Esophagus muscularis mucosa (tissue), 4 donors: ENCODE data around the gene RAD51B.

Experiments used
- EP300 ChIP-seq: sonication (generic); formaldehyde crosslinking; IDR thresholded peaks from one replicate; pipeline ENCODE4 v1.6.1; 2017; ENCODE audit warnings: antibody characterized with exemption
- POLR2A ChIP-seq: fragments of 450-650 bp; IDR thresholded peaks from one replicate; pipeline ENCODE4 v1.6.1; 2017; ENCODE audit warnings: antibody characterized with exemption, moderate library complexity, mild to moderate bottlenecking, low read depth
- POLR2AphosphoS5 ChIP-seq, 2 donors: sonication (generic); formaldehyde crosslinking; IDR thresholded peaks; one replicate each; pipeline ENCODE4 v1.6.1; 2017; ENCODE audit warnings: antibody characterized with exemption in 2 of 2
- TF ChIP-seq, protein P1 (sequence below), 3 experiments: fragments of 200-600 bp in 2 of 3; fragments of 450-650 bp in 1 of 3; sonication (generic) in 2 of 3; IDR thresholded peaks; one replicate each; pipeline ENCODE4 v1.5.1; 2017 to 2019; ENCODE audit warnings: antibody characterized with exemption in 3 of 3, mild to moderate bottlenecking in 2 of 3, moderate library complexity in 1 of 3

DNA sequence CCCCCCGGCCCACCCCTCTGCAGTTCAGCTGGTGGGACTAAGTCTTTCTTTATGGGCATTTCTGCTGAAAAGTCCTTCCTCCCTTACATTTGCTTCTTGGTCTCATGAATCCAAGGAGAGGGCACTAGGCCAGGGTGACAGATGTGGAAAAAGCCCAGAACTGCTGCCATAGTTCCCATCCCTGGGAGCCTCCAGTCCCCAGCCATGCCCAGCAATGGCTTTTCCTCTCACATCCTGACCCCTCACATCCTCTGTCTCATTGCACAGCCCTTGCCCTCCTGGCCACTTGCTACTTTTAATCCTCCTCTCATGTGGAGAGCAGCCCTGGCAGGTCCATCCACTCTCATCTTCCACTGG is 850.8 kb downstream of the RAD51B start:
- TF ChIP-seq EP300 (no peak), POLR2A (no peak), POLR2AphosphoS5 (IDR thresholded peaks at IDR 0.05) (no peak)
- TF ChIP-seq, protein P1, sequence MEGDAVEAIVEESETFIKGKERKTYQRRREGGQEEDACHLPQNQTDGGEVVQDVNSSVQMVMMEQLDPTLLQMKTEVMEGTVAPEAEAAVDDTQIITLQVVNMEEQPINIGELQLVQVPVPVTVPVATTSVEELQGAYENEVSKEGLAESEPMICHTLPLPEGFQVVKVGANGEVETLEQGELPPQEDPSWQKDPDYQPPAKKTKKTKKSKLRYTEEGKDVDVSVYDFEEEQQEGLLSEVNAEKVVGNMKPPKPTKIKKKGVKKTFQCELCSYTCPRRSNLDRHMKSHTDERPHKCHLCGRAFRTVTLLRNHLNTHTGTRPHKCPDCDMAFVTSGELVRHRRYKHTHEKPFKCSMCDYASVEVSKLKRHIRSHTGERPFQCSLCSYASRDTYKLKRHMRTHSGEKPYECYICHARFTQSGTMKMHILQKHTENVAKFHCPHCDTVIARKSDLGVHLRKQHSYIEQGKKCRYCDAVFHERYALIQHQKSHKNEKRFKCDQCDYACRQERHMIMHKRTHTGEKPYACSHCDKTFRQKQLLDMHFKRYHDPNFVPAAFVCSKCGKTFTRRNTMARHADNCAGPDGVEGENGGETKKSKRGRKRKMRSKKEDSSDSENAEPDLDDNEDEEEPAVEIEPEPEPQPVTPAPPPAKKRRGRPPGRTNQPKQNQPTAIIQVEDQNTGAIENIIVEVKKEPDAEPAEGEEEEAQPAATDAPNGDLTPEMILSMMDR (IDR thresholded peaks at IDR 0.05), result no peak
